Inflammatory macrophage (primary cell): ENCODE results near the gene CERS1.
A peak's percentile ranks its signal among the peaks of the same experiment; 100 is the strongest.

Source experiments
- DNase-seq, 2 donors: peaks; one replicate each; pipeline ENCODE4 v3.0.0-alpha.2; 2020 to 2022

The CERS1 gene

GRCh38 chr19:18856385-18857126, 39.4 kb downstream of the CERS1 start:
- DNase-seq: no peak

- DNase-seq: no peak
These were observed 40.1 kb downstream of the CERS1 start for GRCh38 chr19:18855647-18856384.

GRCh38 chr19:18854982-18855381, 41.0 kb downstream of the CERS1 start:
- DNase-seq: no peak

GRCh38 chr19:18853755-18854427, 42.1 kb downstream of the CERS1 start:
- no peak for DNase-seq

GRCh38 chr19:18852648-18853047, 43.3 kb downstream of the CERS1 start:
- DNase-seq: no peak

GRCh38 chr19:18851673-18852325, 44.2 kb downstream of the CERS1 start:
- DNase-seq: no peak

- DNase-seq: no peak
These were observed 45.2 kb downstream of the CERS1 start for GRCh38 chr19:18850471-18851375.

GRCh38 chr19:18849838-18850400, 46.0 kb downstream of the CERS1 start:
- DNase-seq: no peak

- DNase-seq: peak; percentile 87 to 91
These were observed 46.9 kb downstream of the CERS1 start for GRCh38 chr19:18848878-18849661.

- no peak for DNase-seq
These were observed 48.2 kb downstream of the CERS1 start for GRCh38 chr19:18847549-18848463.

GRCh38 chr19:18846862-18847548, 49.0 kb downstream of the CERS1 start:
- DNase-seq: peak; percentile 62 to 71

- no peak for DNase-seq
These were observed 50.0 kb downstream of the CERS1 start for GRCh38 chr19:18845961-18846360.

- no peak for DNase-seq
These were observed 51.1 kb downstream of the CERS1 start for GRCh38 chr19:18844806-18845329.

GRCh38 chr19:18843960-18844359, 52.0 kb downstream of the CERS1 start:
- DNase-seq: no peak

- DNase-seq: no peak
These were observed 53.8 kb downstream of the CERS1 start for GRCh38 chr19:18842166-18842565.

- no peak for DNase-seq
These were observed 54.6 kb downstream of the CERS1 start for GRCh38 chr19:18841400-18841799.

GRCh38 chr19:18840288-18841267, 55.4 kb downstream of the CERS1 start:
- no peak for DNase-seq
